Mesenchymal stem cell (in vitro differentiated cells and primary cell): Measurements from ENCODE around the gene OPCML.

Source experiments
- DNase-seq: peaks from one replicate; pipeline ENCODE4 v3.0.0-alpha.2; 2013
- H2AFZ ChIP-seq: one replicate; pipeline ENCODE4 v1.6.1; 2013; ENCODE audit warnings: low read depth, mild to moderate bottlenecking, control low read depth, inconsistent platforms, low read length, moderate library complexity
- H2AK5ac ChIP-seq: 2 replicates; pipeline ENCODE4 v1.6.1; 2013; ENCODE audit warnings: low read length, moderate library complexity, mild to moderate bottlenecking, inconsistent platforms; ENCODE audit not compliant: severe bottlenecking
- H2BK120ac ChIP-seq: one replicate; pipeline ENCODE4 v1.6.1; 2013; ENCODE audit warnings: low read depth, mild to moderate bottlenecking, inconsistent platforms, low read length, moderate library complexity
- H2BK12ac ChIP-seq, 2 experiments: one replicate each; pipeline ENCODE4 v1.6.1; 2013; ENCODE audit warnings: inconsistent platforms in 2 of 2, low read length in 2 of 2, mild to moderate bottlenecking in 2 of 2, moderate library complexity in 2 of 2, control low read depth in 1 of 2
- H2BK15ac ChIP-seq: one replicate; pipeline ENCODE4 v1.6.1; 2013; ENCODE audit warnings: mild to moderate bottlenecking, low read depth, inconsistent platforms; ENCODE audit not compliant: poor library complexity, severe bottlenecking
- H2BK5ac ChIP-seq: 2 replicates; pipeline ENCODE4 v1.6.1; 2013; ENCODE audit warnings: low read depth, mild to moderate bottlenecking, low read length, control low read depth, inconsistent platforms; ENCODE audit not compliant: poor library complexity, severe bottlenecking
- H3K14ac ChIP-seq, 2 experiments: one replicate each; pipeline ENCODE4 v1.6.1; 2013; ENCODE audit warnings: inconsistent platforms in 2 of 2, low read length in 2 of 2, control low read depth in 1 of 2, mild to moderate bottlenecking in 1 of 2, moderate library complexity in 1 of 2
- H3K18ac ChIP-seq, 2 experiments: one replicate each; pipeline ENCODE4 v1.6.1; 2013; ENCODE audit warnings: inconsistent platforms in 2 of 2, low read length in 2 of 2, control low read depth in 1 of 2, low read depth in 1 of 2, mild to moderate bottlenecking in 1 of 2
- H3K23ac ChIP-seq, 2 experiments: one replicate each; pipeline ENCODE4 v1.6.1; 2013; ENCODE audit warnings: inconsistent platforms in 2 of 2, low read length in 2 of 2, mild to moderate bottlenecking in 2 of 2, moderate library complexity in 2 of 2, control low read depth in 1 of 2
- H3K27ac ChIP-seq: 2 replicates; pipeline ENCODE4 v1.5.1; 2013; ENCODE audit warnings: mild to moderate bottlenecking, moderate library complexity, low read length, control low read depth, inconsistent platforms; ENCODE audit not compliant: poor library complexity, severe bottlenecking
- H3K27me3 ChIP-seq, 2 experiments: 2 replicates each; pipeline versions ENCODE4 v1.6.1 to v1.7.0; 2013; ENCODE audit warnings: low read length in 2 of 2, mild to moderate bottlenecking in 2 of 2, moderate library complexity in 2 of 2, control low read depth in 1 of 2, inconsistent platforms in 1 of 2; ENCODE audit not compliant: control insufficient read depth in 1 of 2, insufficient read depth in 1 of 2
- H3K36me3 ChIP-seq, 2 experiments: 2 replicates each; pipeline versions ENCODE4 v1.6.1 to v1.7.0; 2013; ENCODE audit warnings: low read length in 2 of 2, control low read depth in 1 of 2, inconsistent platforms in 1 of 2, low read depth in 1 of 2, mild to moderate bottlenecking in 1 of 2; ENCODE audit not compliant: insufficient read depth in 2 of 2, control insufficient read depth in 1 of 2
- H3K4ac ChIP-seq, 2 experiments: one replicate each; pipeline ENCODE4 v1.6.1; 2013; ENCODE audit warnings: inconsistent platforms in 2 of 2, low read length in 2 of 2, mild to moderate bottlenecking in 2 of 2, moderate library complexity in 2 of 2, control low read depth in 1 of 2, low read depth in 1 of 2
- H3K4me1 ChIP-seq: 2 replicates; pipeline ENCODE4 v1.6.1; 2013; ENCODE audit warnings: low read depth, low read length, control low read depth; ENCODE audit not compliant: control insufficient read depth, insufficient read depth
- H3K4me2 ChIP-seq: 2 replicates; pipeline ENCODE4 v1.6.1; 2013; ENCODE audit warnings: low read length, mild to moderate bottlenecking, inconsistent platforms; ENCODE audit not compliant: poor library complexity, severe bottlenecking
- H3K4me3 ChIP-seq, 2 experiments: 2 replicates each; pipeline versions ENCODE4 v1.5.1 to v1.7.0; 2013; ENCODE audit warnings: low read length in 2 of 2, mild to moderate bottlenecking in 2 of 2, control low read depth in 1 of 2, low read depth in 1 of 2; ENCODE audit not compliant: insufficient read depth in 1 of 2
- H3K79me1 ChIP-seq: replicated peaks from 2 replicates; pipeline ENCODE4 v1.6.1; 2013; ENCODE audit warnings: mild to moderate bottlenecking, control low read depth, low read length, inconsistent platforms; ENCODE audit not compliant: poor library complexity, severe bottlenecking
- H3K9ac ChIP-seq: 2 replicates; pipeline ENCODE4 v1.7.0; 2013; ENCODE audit warnings: mild to moderate bottlenecking, low read length, moderate library complexity
- H3K9me3 ChIP-seq: 2 replicates; pipeline ENCODE4 v1.7.0; 2013; ENCODE audit warnings: mild to moderate bottlenecking, low read length; ENCODE audit not compliant: control insufficient read depth
- H4K8ac ChIP-seq: one replicate; pipeline ENCODE4 v1.6.1; 2013; ENCODE audit warnings: inconsistent platforms, mild to moderate bottlenecking, low read length, moderate library complexity
- H4K91ac ChIP-seq: one replicate; pipeline ENCODE4 v1.6.1; 2013; ENCODE audit warnings: mild to moderate bottlenecking, low read length, inconsistent platforms
- WGBS: methylation state at CpG from one replicate; pipeline ENCODE4 v1.1.7; 2013; ENCODE audit warnings: mixed read lengths; 5-methylcytosine and 5-hydroxymethylcytosine counted together

Gene OPCML

DNA sequence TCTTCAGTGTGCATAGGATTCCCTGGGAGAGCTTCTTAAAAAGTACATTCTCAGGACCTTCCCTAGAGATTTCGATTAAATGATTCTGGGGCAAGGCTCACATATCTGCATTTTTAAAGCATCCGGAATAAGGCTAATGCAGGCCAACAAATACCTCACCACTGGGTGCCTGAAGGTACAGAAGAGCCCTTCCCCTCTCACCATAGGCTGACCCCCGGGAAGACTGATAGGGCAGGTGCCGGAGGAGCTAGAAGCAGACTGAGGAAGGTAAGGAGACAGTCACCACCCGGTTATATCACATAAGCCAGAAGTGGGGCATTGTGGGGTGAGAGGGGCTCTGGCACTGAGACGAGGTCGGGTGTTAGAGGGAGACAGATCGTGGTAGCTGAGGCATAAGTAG, 1102.6 kb downstream of the OPCML start:
- no peak overlapping the region for H3K18ac ChIP-seq
- no peak overlapping the region for H3K9ac ChIP-seq
- no peak overlapping the region for H4K91ac ChIP-seq
- H3K4me1 ChIP-seq: peaks cover 4% of the 10 kb centered on the region
- H3K79me1 ChIP-seq: no peaks in the 10 kb centered on the region
- no peak overlapping the region for H2BK12ac ChIP-seq
- no peak overlapping the region for H2BK120ac ChIP-seq
- H2BK5ac ChIP-seq: no peak overlapping the region
- no peak overlapping the region for H3K14ac ChIP-seq
- no peaks in the 10 kb centered on the region for H3K36me3 ChIP-seq
- H4K8ac ChIP-seq: no peak overlapping the region
- H3K27me3 ChIP-seq: peaks cover 17 to 32% of the 10 kb centered on the region in 2 experiments
- no peak overlapping the region for H2AFZ ChIP-seq
- H3K4me2 ChIP-seq: no peak overlapping the region
- no peak overlapping the region for H2BK15ac ChIP-seq
- no peak overlapping the region for H2AK5ac ChIP-seq
- no peak for DNase-seq
- H3K4me3 ChIP-seq: no peak overlapping the region
- 89% methylated on average over 8 of the region's 8 CpGs for WGBS
- no peaks in the 10 kb centered on the region for H3K9me3 ChIP-seq
- no peak overlapping the region for H3K4ac ChIP-seq
- H3K23ac ChIP-seq: no peak overlapping the region
- no peak overlapping the region for H3K27ac ChIP-seq

DNA sequence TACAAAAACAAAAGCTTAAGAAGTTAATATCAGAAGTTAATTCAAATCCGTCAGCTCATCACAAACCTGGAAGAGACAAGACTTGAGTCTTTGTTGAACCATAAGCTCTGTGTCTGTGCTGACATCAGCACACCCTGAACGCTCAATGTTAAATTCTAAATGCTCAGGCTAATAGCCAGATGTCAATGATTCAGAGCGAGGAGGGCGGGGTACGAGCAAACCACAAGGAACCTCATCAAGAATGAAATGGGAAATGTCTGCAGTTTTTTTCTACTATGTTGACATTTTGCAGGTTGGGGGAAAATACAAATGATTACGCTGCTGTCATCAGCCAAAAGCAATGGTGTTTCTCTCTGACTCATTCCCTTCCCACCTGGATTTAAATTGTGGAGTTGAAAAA, 1104.7 kb downstream of the OPCML start:
- H3K18ac ChIP-seq: no peak overlapping the region
- no peak overlapping the region for H3K27ac ChIP-seq
- peaks cover 4% of the 10 kb centered on the region for H3K4me1 ChIP-seq
- no peaks in the 10 kb centered on the region for H3K79me1 ChIP-seq
- H3K23ac ChIP-seq: no peak overlapping the region
- DNase-seq: no peak
- no peak overlapping the region for H3K14ac ChIP-seq
- no peak overlapping the region for H2AFZ ChIP-seq
- H2BK15ac ChIP-seq: no peak overlapping the region
- H3K4me2 ChIP-seq: no peak overlapping the region
- H3K36me3 ChIP-seq: no peaks in the 10 kb centered on the region
- no peak overlapping the region for H4K8ac ChIP-seq
- no peak overlapping the region for H3K4ac ChIP-seq
- H2BK120ac ChIP-seq: no peak overlapping the region
- H2AK5ac ChIP-seq: no peak overlapping the region
- H3K9me3 ChIP-seq: no peaks in the 10 kb centered on the region
- WGBS: 62% methylated on average over 6 of the region's 6 CpGs
- no peak overlapping the region for H3K9ac ChIP-seq
- H2BK12ac ChIP-seq: no peak overlapping the region
- no peak overlapping the region for H2BK5ac ChIP-seq
- peaks cover 16 to 32% of the 10 kb centered on the region in 2 experiments for H3K27me3 ChIP-seq
- H4K91ac ChIP-seq: no peak overlapping the region
- H3K4me3 ChIP-seq: no peak overlapping the region

DNA sequence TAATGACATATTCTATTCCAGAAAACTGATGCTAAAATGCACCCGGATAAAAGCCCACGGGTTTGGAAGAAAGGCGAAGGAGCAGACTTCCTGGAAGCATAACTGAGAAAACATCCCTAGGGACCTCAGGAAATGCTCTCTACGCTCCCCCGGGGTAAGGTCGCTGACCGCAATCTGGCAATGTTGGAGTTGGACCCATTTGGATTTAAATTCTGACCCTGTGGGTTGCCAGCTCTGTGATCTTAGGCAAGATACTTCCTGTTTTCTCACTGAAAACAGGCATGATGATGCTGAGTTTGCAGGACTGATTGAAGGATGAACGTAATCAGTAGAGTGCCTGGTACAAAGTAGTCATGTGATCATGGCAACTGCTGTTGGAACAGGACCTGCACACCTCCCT, 1107.9 kb downstream of the OPCML start:
- H3K27ac ChIP-seq: no peak overlapping the region
- no peak overlapping the region for H2AK5ac ChIP-seq
- no peak overlapping the region for H3K4me3 ChIP-seq
- H3K4ac ChIP-seq: no peak overlapping the region
- H3K36me3 ChIP-seq: no peaks in the 10 kb centered on the region
- no peak overlapping the region for H2BK120ac ChIP-seq
- no peaks in the 10 kb centered on the region for H3K9me3 ChIP-seq
- H3K14ac ChIP-seq: no peak overlapping the region
- H3K18ac ChIP-seq: no peak overlapping the region
- no peak overlapping the region for H4K8ac ChIP-seq
- 79% methylated on average over 8 of the region's 8 CpGs for WGBS
- H3K9ac ChIP-seq: no peak overlapping the region
- no peak overlapping the region for H2BK15ac ChIP-seq
- H3K27me3 ChIP-seq: peaks cover 8 to 19% of the 10 kb centered on the region in 2 experiments
- H2AFZ ChIP-seq: no peak overlapping the region
- H3K4me2 ChIP-seq: no peak overlapping the region
- H2BK12ac ChIP-seq: no peak overlapping the region
- no peak overlapping the region for H2BK5ac ChIP-seq
- no peak for DNase-seq
- H3K4me1 ChIP-seq: no peaks in the 10 kb centered on the region
- H3K23ac ChIP-seq: no peak overlapping the region
- no peaks in the 10 kb centered on the region for H3K79me1 ChIP-seq
- no peak overlapping the region for H4K91ac ChIP-seq

DNA sequence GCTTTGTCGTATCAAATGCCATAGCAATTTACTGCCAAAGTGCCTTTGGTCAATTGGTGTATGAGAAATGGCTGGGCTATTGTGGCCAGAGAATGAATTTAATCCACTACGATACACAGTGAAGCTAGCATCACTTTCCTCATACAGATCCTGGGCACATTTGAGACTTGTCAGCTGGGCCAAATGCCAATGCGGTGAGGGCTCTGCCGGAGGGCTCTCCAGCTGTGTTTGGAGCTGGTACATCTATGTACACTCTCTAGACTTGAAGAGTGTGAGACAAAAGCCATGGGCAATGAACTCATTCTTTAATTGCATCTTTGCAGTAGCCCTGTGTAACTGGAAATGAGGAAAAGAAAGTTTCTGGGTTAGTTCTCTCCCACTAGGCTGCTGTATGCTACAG, 1109.0 kb downstream of the OPCML start:
- no peak overlapping the region for H2AK5ac ChIP-seq
- no peak overlapping the region for H3K4me2 ChIP-seq
- H3K23ac ChIP-seq: no peak overlapping the region
- H3K4me3 ChIP-seq: no peak overlapping the region
- 94% methylated on average over 2 of the region's 4 CpGs for WGBS
- H4K8ac ChIP-seq: no peak overlapping the region
- H3K4ac ChIP-seq: no peak overlapping the region
- no peak overlapping the region for H3K9ac ChIP-seq
- no peaks in the 10 kb centered on the region for H3K4me1 ChIP-seq
- H2AFZ ChIP-seq: no peak overlapping the region
- no peaks in the 10 kb centered on the region for H3K9me3 ChIP-seq
- H3K79me1 ChIP-seq: no peaks in the 10 kb centered on the region
- peaks cover 5 to 24% of the 10 kb centered on the region in 2 experiments for H3K27me3 ChIP-seq
- H2BK15ac ChIP-seq: no peak overlapping the region
- H3K36me3 ChIP-seq: no peaks in the 10 kb centered on the region
- H3K14ac ChIP-seq: no peak overlapping the region
- no peak overlapping the region for H4K91ac ChIP-seq
- no peak for DNase-seq
- H3K27ac ChIP-seq: no peak overlapping the region
- H2BK12ac ChIP-seq: no peak overlapping the region
- H2BK5ac ChIP-seq: no peak overlapping the region
- H2BK120ac ChIP-seq: no peak overlapping the region
- no peak overlapping the region for H3K18ac ChIP-seq
